GM12865 (cell line): ENCODE measurements around the gene TMEM135.
"Not testable (repeated sequence)": the region's sequence is repeated elsewhere in the genome, so short reads cannot be mapped to it uniquely, and the experiment has no call there.

Source experiments
- DNase-seq: peaks from one replicate; pipeline ENCODE4 v3.0.0; 2010; ENCODE audit warnings: low read depth
- H3K4me3 ChIP-seq: 2 replicates; pipeline ENCODE4 v1.5.1; 2011; ENCODE audit warnings: mild to moderate bottlenecking, low read depth, low read length, control low read depth
- TF ChIP-seq, protein P1 (sequence below): IDR thresholded peaks from 2 replicates; pipeline ENCODE4 v1.5.1; 2011; ENCODE audit warnings: low read length, control low read depth, low read depth, inconsistent platforms; ENCODE audit not compliant: insufficient read depth; ENCODE audit errors: missing control alignments

TMEM135 gene

DNA sequence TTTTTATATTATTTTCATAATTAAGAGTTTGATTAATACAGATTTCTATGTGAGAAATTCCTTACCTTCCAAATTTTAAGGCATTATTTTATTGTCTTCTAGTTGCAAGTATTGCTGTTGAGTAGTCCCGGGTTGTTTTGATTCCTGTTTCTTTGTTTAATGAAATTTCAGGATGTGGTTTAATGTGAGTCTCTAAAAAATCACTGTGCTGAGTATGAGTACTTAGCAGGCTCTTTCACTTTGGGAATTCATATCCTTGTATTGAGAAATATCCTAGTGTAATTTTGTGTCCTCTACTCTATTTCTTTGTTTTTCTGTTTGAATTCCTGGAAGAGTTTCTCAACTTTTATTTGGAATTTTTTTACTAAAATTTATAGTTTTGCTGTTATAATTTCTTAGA lies 113.2 kb downstream of the TMEM135 start:
- DNase-seq, result no peak
- TF ChIP-seq, protein P1, sequence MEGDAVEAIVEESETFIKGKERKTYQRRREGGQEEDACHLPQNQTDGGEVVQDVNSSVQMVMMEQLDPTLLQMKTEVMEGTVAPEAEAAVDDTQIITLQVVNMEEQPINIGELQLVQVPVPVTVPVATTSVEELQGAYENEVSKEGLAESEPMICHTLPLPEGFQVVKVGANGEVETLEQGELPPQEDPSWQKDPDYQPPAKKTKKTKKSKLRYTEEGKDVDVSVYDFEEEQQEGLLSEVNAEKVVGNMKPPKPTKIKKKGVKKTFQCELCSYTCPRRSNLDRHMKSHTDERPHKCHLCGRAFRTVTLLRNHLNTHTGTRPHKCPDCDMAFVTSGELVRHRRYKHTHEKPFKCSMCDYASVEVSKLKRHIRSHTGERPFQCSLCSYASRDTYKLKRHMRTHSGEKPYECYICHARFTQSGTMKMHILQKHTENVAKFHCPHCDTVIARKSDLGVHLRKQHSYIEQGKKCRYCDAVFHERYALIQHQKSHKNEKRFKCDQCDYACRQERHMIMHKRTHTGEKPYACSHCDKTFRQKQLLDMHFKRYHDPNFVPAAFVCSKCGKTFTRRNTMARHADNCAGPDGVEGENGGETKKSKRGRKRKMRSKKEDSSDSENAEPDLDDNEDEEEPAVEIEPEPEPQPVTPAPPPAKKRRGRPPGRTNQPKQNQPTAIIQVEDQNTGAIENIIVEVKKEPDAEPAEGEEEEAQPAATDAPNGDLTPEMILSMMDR, result no peak
- no peak overlapping the region for H3K4me3 ChIP-seq

DNA sequence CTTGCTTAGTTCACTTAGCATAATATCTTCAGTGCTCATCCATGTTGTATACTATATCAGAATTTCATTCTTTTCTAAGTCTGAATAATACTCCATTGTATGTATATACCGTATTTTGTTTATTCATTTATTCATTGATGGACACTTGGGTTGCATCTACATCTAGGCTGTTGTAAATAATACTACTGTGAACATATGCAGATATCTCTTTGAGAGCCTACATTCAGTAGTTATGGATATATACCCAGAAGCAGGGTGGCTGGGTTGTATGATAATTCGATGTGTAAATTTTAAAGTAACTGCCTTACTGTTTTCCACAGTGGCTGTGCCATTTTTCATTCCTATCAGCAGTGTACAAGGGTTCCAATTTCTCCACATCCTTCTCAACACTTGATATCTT lies 116.5 kb downstream of the TMEM135 start:
- no peak for DNase-seq
- TF ChIP-seq, protein P1, result no peak
- no peak overlapping the region for H3K4me3 ChIP-seq

DNA sequence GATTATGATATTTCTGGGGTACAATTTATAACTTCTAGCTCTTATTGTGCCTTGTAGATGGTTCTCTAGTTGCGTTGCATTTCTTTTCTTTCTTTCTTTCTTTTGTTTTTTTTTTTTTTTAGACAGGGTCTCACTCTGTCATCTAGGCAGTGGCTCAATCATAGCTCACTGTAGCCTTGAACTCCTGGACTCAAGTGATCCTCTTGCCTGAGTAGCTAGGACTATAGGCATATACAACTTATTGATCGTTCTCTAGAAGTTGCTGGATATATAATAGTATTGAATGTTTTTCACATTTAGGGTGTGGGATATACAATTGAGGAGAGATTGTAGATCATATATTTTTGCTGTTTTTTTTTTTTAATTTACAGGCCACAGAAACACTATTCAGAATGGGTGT lies 119.2 kb downstream of the TMEM135 start:
- DNase-seq, result no peak
- TF ChIP-seq, protein P1, result no peak
- H3K4me3 ChIP-seq, result no peak overlapping the region

- not testable (repeated sequence) for DNase-seq, H3K4me3 ChIP-seq
Measured at GRCh38 chr11:87169076-87169475, 131.3 kb downstream of the TMEM135 start.

DNA sequence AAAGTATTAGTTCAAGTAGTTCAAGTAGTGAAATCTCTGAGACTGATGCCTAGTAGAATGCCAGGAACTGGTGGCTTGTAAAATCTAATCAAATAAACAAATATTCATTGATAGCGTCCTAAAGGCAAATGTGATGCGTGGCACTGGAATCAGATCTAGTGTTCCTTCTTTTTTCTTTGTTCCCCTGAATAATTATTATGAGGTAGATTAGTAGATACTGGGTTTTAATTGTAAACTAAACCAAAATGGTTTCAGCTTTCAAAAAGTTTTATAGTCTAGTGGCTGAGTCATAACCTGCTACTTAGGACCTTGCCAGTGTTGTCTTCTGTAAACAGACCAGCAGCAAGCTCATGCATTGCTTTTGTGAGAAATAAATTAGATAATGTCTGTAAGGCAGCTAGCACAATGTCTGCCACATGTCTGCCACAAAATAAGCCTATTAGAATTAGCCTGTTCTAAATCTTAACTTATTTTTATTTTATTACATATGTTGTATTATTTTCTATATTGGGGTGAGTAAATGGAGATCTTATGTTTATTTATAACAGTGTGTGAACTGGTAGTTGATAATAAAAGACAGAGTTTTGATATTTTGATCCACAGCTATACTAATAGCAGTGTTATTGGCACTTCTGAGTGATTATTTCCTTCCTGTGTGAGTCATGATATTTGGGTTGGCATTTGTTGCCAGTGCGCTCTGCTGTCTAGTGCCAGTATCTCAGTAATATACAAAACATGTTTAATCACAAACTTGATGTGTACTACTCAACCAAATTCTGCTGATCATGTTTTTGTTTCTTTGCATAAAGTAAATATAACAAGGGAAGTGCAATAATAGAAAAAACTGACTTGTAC lies 135.7 kb downstream of the TMEM135 start:
- H3K4me3 ChIP-seq, result no peak overlapping the region
- DNase-seq, result no peak
- TF ChIP-seq, protein P1, result no peak

GRCh38 chr11:87174870-87175269 lies 137.1 kb downstream of the TMEM135 start:
- TF ChIP-seq, protein P1, result no peak
- no peak overlapping the region for H3K4me3 ChIP-seq
- DNase-seq, result no peak

- no peak overlapping the region for H3K4me3 ChIP-seq
- TF ChIP-seq, protein P1, result no peak
- no peak for DNase-seq
Measured at GRCh38 chr11:87176044-87176443, 138.3 kb downstream of the TMEM135 start.
